GM15510 (cell line): ENCODE measurements around the gene AGBL4.

Experiments
- POLR2A ChIP-seq: IDR thresholded peaks from 3 replicates; pipeline ENCODE4 v1.6.1; 2011; ENCODE audit warnings: borderline replicate concordance; ENCODE audit not compliant: insufficient read length; ENCODE audit errors: extremely low read depth

AGBL4 gene

DNA sequence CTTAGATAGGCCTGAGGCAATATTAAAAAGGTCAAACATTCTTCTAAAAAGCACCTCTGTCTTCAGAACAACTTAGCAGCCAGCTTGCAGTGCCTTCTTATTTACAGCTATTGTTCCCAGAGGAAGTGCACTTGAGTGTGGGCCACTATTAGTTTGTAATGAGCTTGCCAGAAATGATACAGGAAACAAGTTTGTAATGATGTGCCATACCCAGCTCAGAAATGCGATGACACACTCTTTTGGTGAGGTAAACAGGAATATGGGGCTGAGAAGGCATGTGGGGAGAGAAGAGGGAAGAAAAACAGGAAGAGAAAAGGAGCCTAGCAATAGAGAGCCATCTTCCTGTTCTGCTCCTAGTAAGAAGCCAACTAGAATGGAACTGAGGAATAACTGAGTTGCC, 295.4 kb downstream of the AGBL4 start:
- TF ChIP-seq POLR2A, result no peak

DNA sequence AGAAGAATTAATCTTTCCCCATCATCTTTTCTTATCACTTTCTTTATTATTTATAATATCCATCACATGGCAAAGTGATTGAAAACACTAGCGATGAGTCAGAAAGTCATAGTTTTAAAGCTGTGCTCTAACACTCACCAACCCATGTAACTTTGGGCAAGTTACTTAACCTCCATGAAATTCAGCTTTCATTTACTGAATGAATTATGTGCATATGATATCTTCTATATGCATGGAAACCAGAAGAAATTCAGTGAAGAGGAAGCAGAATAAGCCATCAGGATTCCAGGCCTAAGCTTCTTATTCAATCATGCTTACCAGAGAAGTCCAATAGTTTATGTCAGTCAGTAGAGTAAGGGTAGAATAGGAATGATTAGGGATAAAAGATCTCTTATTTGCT, 300.1 kb downstream of the AGBL4 start:
- TF ChIP-seq POLR2A, result no peak

DNA sequence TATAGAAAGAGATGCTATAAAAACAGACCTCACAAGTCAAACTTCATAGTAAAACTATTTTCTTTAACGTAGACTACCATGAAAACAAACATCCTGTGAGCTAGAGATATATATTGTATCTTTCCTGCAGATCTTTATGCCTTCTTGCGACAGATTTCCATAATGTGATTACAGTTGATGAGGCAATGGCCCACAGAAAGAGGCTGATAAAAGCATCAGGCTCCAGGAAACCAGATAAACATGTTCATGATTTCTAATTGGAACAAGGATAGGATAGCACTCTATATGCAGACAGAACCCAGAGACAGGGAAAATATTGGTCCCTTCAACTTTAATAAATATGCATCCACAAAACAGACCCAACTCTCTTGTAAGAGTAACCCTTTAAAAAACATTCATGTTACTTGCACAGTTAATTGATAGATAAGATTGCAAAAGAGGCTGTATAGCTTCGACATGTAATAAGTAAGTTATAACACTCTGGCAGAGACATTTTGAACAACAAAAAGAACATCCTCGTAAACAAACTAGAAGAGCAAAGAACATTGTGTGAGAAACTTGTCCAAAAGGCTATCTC, 329.4 kb downstream of the AGBL4 start:
- no peak for TF ChIP-seq POLR2A

DNA sequence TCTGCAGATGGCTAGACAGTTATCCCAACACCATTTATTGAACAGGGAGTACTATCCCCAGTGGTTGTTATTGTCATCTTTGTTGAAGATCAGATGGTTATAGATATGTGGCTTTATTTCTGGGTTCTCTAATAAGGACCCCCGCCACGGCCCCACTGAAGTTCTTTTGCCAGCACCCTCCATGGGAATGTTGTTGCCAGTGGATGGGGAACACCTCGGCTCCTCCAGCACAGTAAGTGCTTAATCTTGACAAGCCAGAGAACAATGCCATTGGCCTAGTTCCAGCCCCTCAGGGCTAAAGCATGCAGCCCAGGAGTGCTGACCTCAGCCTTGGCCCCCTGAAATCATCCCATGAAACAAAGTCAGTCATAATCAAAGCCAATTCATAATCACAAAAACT, 337.6 kb downstream of the AGBL4 start:
- no peak for TF ChIP-seq POLR2A

DNA sequence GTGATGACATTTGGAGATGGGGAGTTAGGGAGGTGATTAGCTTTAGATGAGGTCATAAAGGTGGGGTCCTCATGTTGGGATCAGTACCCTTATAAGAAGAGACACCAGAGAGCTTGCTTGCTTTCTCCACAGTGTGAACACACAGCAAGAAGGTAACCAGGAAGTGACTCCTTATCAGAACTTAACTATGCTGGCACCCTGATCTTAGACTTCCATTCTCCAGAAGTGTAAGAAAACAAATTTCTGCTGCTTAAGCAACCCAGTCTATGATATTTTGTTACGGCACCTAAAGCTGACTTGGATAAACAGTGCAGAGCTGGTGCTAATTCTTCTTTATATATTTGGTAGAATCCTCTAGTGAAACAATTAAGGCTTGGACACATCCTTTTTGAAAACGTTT, 346.0 kb downstream of the AGBL4 start:
- no peak for TF ChIP-seq POLR2A

DNA sequence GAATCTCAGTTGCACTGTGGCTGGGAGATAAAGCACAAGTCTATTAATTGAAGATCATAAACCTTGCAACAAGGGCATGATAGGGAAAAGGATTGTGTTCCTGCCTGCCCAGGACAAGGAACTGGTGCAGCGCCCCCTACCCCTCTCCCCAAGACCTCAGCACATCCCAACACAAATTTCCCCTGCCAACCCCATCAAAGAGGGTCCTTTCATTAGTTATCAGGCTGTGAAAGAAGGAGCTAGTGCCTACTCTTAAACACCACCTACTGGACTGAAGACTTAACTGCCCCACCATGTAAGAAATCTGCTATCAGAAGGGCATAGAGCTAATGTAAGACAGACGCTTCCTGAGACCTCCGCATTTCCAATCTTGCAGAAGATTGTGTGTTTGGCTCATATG, 372.6 kb downstream of the AGBL4 start:
- no peak for TF ChIP-seq POLR2A

DNA sequence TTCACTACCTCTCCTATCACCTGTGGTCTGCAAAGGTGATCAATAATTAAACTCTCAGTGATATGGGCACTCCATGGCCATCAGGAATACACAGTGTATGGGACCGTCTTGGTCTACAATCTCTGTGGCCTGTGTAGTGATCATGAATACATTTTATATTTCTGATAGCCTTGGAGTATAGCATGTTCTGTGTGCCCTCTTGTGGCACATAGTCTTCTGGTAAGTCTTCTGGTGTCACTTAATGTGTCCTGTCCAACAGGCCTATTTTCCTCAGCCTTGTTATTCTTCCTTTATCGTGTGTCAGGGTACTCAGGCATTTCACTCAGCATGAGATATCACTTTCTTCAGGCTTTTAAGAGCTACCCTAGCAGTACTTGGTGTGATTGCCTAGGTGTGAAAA, 393.6 kb downstream of the AGBL4 start:
- no peak for TF ChIP-seq POLR2A

DNA sequence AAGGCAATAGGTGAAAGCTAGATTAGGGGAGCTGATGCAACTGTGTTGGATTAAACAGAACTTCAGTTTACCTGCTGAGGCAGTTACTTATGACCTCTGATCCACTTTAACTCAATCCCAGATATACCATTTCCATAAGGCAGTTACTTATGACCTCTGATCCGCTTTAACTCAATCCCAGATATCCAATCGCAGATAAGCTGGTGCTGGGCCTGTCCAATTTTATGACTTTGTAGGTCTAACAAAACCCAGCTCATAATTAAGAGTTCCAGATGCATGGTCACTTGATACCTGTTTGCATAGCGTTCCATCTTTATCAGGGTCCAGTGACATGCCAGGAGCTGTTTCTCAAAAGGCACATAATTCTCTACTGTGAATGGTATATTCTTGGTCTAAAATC, 396.0 kb downstream of the AGBL4 start:
- no peak for TF ChIP-seq POLR2A

DNA sequence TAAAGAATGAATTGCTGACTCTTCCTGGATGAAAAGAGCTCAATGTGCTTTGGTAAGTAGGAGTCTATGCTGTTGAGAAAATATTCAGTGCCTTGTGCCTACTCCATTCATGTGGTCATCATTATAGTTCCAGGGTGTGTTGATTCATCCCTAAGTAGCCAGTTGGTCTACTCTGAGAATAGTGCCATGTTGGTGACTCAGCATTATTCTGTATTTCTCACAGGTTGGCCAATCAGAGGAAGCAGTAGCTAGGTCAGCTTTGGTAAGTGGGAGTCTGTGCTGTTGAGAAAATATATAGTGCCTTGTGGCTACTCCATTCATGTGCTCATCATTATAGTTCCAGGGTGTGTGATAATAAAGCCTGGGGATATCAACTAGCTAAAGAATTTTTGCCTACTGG, 397.3 kb downstream of the AGBL4 start:
- TF ChIP-seq POLR2A, result no peak

DNA sequence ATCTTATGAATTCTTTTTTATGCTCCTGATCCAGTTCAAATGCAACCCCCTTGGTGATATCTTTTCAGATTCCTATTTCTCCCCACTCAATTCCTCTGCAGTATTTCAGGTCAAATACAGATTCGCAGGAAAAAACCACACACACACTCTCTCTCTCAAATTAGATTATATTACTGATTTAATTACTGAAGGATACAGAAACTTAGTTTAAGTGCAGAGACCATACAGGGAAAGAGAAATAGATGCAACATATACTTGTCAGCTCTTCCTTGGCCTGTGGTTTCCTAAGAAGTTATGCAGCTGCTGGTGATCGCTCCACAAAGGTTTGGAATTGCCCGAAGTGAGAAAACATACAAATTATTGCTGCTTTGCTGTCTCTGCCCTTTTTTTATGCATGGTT, 400.9 kb downstream of the AGBL4 start:
- TF ChIP-seq POLR2A, result no peak

DNA sequence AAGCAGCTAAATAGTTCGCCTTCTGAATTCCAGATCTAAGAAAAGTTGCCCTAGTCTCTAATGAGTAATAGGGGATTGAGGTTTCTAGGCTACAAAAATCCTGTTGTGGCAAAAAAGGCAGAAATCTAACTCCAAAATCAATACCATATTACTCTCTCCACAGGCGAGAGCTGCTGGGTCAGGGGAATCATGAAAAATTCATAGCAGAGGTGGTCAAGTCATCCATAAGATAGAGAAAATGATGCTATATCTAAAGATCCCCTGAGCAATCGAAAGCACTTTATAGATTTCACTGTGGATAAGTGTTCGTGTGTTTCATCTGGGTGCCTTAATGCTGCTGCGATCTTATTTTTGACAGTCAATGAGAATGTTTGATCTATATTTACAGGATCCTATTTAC, 417.7 kb downstream of the AGBL4 start:
- no peak for TF ChIP-seq POLR2A

DNA sequence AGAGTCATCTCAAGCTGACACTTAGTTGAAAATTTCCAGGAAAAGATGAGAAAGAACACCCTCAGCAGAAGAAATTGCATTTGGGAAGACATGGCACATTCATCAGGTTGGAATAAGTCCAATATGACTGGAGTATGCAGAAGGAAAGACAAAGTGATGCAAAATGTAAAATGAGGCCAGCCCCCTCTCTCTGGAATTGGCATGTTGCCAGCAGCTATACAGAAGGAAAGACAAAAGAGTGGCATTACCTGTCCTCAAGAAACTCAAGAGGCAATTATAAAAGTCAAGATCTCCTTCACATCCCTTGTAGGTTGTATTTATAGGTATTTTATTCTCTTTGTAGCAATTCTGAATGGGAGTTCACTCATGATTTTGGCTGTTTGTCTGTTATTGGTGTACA, 426.3 kb downstream of the AGBL4 start:
- no peak for TF ChIP-seq POLR2A

DNA sequence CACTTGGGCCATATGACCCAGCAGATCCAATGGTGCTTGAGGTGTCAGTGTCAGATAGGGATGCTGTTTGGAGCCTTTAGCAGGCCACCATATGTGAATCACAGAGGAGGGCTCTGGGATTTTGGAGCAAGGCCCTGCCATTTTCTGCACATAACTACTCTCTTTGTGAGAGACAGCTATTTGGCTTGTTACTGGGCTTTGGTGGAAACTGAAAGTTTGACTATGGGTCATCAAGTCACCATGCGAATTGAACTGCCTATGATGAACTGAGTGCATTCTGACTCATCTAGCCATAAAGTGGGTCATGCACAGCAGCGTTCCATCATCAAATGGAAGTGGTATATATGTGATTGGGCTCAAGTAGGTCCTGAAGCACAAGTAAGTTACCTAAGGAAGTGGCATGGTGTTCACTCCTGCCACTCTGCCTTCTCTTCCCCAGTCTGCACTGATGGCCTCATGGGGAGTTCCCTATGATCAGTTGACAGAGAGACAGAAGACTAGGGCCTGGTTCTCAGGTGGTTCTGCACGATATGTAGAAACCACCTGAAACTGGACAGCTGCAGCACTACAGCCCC, 447.3 kb downstream of the AGBL4 start:
- no peak for TF ChIP-seq POLR2A

DNA sequence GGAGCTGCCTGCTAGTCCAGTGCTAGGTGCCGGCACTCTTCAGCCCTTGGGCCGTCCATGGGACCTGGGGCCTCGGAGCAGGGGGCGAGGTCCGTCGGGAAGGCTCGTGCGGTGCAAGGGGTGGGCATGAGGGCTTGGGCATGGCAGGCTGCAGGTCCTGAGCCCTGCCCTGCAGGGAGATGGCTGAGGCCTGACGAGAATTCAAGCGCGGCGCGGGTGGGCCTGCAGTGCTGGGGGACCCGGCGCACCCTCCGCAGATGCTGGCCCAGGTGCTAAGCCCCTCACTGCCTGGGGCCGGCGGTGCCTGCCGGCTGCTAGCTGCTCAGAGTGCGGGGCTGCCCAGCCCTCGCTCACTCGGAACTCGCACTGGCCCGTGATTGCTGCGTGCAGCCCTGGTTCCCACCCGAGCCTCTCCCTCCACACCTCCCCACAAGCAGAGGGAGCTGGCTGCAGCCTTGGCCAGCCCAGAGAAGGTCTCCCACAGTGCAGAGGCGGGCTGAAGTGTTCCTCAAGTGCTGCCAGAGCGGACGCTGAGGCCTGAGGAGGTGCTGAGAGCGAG, 467.0 kb downstream of the AGBL4 start:
- TF ChIP-seq POLR2A, result no peak

DNA sequence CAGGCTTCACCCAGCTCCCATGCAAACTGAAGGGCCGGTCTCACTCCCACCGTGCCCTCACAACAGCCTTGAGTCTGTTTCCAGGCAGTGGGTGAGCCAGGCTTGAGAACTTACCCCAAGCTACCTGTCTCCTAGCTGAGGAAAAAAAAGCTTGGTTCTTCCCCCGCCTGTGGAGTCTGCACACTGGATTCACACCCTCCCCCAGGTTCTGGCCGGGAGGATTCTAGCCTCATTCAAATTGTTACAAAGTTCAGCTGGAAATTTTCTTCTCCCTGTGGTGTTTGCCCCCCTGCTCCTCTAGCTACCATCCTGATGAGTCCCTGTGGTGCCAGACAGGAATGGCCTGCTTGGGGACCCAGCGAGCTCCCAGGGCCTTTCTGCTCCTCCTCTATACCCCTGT, 471.7 kb downstream of the AGBL4 start:
- no peak for TF ChIP-seq POLR2A

DNA sequence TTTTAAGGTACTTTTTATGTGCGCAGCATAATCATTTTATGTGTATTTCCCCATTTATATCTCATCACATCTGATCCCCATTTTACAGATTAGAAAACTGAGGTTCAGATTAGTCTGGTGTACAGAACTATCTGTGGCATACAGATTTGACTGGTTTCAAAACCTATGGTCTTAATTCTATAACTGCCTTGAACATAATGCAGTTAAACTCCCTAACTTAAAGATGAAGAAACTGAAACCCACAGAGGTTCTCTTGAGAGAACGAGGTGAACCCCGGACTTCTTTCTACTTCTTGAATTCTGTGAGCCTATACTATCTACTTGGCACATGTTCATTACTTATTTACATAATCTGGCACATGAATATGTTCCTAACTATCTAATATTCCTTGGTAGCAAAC, 479.1 kb downstream of the AGBL4 start:
- TF ChIP-seq POLR2A, result no peak
